Central memory CD8-positive, alpha-beta T cell (primary cell): ENCODE results near the gene SDCCAG8.

Source experiments
- ATAC-seq: fragments of 150-1000 bp; cut with Tn5 transposase; replicated peaks from 2 replicates; pipeline ENCODE4 v1.10.0; 2022; ENCODE audit warnings: mild to moderate bottlenecking, moderate FRiP score, moderate number of reproducible peaks; ENCODE audit not compliant: poor library complexity, severe bottlenecking; ENCODE audit errors: extremely low read depth
- DNase-seq, 2 donors: peaks; one replicate each; pipeline ENCODE4 v3.0.0; 2021; ENCODE audit warnings: low spot score in 2 of 2
- H3K27ac Mint-ChIP-seq: one replicate; pipeline ENCODE4 v1.8.0; 2022; ENCODE audit warnings: low read depth, mild to moderate bottlenecking, moderate library complexity, mixed read lengths
- H3K27me3 Mint-ChIP-seq: one replicate; pipeline ENCODE4 v1.8.0; 2022; ENCODE audit warnings: mixed read lengths
- H3K36me3 Mint-ChIP-seq: one replicate; pipeline ENCODE4 v1.8.0; 2022; ENCODE audit warnings: mild to moderate bottlenecking, moderate library complexity, mixed read lengths; ENCODE audit not compliant: insufficient read depth
- H3K4me1 Mint-ChIP-seq: one replicate; pipeline ENCODE4 v1.8.0; 2022; ENCODE audit warnings: mixed read lengths
- H3K4me3 Mint-ChIP-seq: one replicate; pipeline ENCODE4 v1.8.0; 2022; ENCODE audit warnings: mild to moderate bottlenecking, moderate library complexity, mixed read lengths
- H3K9me3 Mint-ChIP-seq: one replicate; pipeline ENCODE4 v1.8.0; 2022; ENCODE audit warnings: mixed read lengths

The SDCCAG8 gene

GRCh38 chr1:243431591-243431990 is 175.8 kb downstream of the SDCCAG8 start:
- ATAC-seq = no peak
- no peak overlapping the region for H3K27ac Mint-ChIP-seq
- H3K4me1 Mint-ChIP-seq = no peaks in the 10 kb centered on the region
- H3K36me3 Mint-ChIP-seq = peaks cover 3% of the 10 kb centered on the region
- no peaks in the 10 kb centered on the region for H3K27me3 Mint-ChIP-seq
- no peak overlapping the region for H3K4me3 Mint-ChIP-seq
- H3K9me3 Mint-ChIP-seq = no peaks in the 10 kb centered on the region
- DNase-seq = no peak

GRCh38 chr1:243432136-243432535 is 176.3 kb downstream of the SDCCAG8 start:
- no peak overlapping the region for H3K27ac Mint-ChIP-seq
- no peaks in the 10 kb centered on the region for H3K4me1 Mint-ChIP-seq
- no peaks in the 10 kb centered on the region for H3K9me3 Mint-ChIP-seq
- DNase-seq (no peak), ATAC-seq (no peak)
- peaks cover 3% of the 10 kb centered on the region for H3K36me3 Mint-ChIP-seq
- no peak overlapping the region for H3K4me3 Mint-ChIP-seq
- H3K27me3 Mint-ChIP-seq = no peaks in the 10 kb centered on the region

- Mint-ChIP-seq H3K27ac (no peak overlapping the region), H3K4me3 (no peak overlapping the region), H3K36me3 (peaks cover 3% of the 10 kb centered on the region), H3K27me3 (no peaks in the 10 kb centered on the region), H3K9me3 (no peaks in the 10 kb centered on the region), H3K4me1 (no peaks in the 10 kb centered on the region)
- ATAC-seq (no peak), DNase-seq (no peak)
Observed at GRCh38 chr1:243433737-243434370, 178.0 kb downstream of the SDCCAG8 start.

GRCh38 chr1:243434594-243434993 is 178.8 kb downstream of the SDCCAG8 start:
- H3K9me3 Mint-ChIP-seq = no peaks in the 10 kb centered on the region
- peaks cover 3% of the 10 kb centered on the region for H3K36me3 Mint-ChIP-seq
- no peaks in the 10 kb centered on the region for H3K4me1 Mint-ChIP-seq
- DNase-seq (no peak), ATAC-seq (no peak)
- H3K4me3 Mint-ChIP-seq = no peak overlapping the region
- no peaks in the 10 kb centered on the region for H3K27me3 Mint-ChIP-seq
- no peak overlapping the region for H3K27ac Mint-ChIP-seq

- peaks cover 3% of the 10 kb centered on the region for H3K36me3 Mint-ChIP-seq
Observed at GRCh38 chr1:243435836-243436235, 180.0 kb downstream of the SDCCAG8 start.

GRCh38 chr1:243438146-243438545 is 182.3 kb downstream of the SDCCAG8 start:
- no peak overlapping the region for H3K27ac Mint-ChIP-seq
- no peak overlapping the region for H3K4me3 Mint-ChIP-seq
- ATAC-seq (no peak), DNase-seq (no peak)
- no peaks in the 10 kb centered on the region for H3K9me3 Mint-ChIP-seq
- H3K27me3 Mint-ChIP-seq = no peaks in the 10 kb centered on the region
- no peaks in the 10 kb centered on the region for H3K36me3 Mint-ChIP-seq
- no peaks in the 10 kb centered on the region for H3K4me1 Mint-ChIP-seq

More at GRCh38 chr1:243435836-243436235, 180.0 kb downstream of the SDCCAG8 start:
- Mint-ChIP-seq H3K27ac (no peak overlapping the region), H3K4me1 (no peaks in the 10 kb centered on the region), H3K9me3 (no peaks in the 10 kb centered on the region), H3K4me3 (no peak overlapping the region), H3K27me3 (no peaks in the 10 kb centered on the region)
- ATAC-seq (no peak), DNase-seq (no peak)

GRCh38 chr1:243438815-243439214 is 183.0 kb downstream of the SDCCAG8 start:
- Mint-ChIP-seq H3K36me3 (no peaks in the 10 kb centered on the region), H3K27ac (no peak overlapping the region), H3K27me3 (no peaks in the 10 kb centered on the region), H3K4me1 (no peaks in the 10 kb centered on the region), H3K9me3 (no peaks in the 10 kb centered on the region), H3K4me3 (no peak overlapping the region)
- ATAC-seq (no peak), DNase-seq (no peak)

- ATAC-seq = no peak
- H3K9me3 Mint-ChIP-seq = no peaks in the 10 kb centered on the region
- no peak overlapping the region for H3K4me3 Mint-ChIP-seq
- no peaks in the 10 kb centered on the region for H3K36me3 Mint-ChIP-seq
- no peaks in the 10 kb centered on the region for H3K4me1 Mint-ChIP-seq
- no peak for DNase-seq
- H3K27me3 Mint-ChIP-seq = no peaks in the 10 kb centered on the region
- no peak overlapping the region for H3K27ac Mint-ChIP-seq
Observed at GRCh38 chr1:243440406-243440805, 184.6 kb downstream of the SDCCAG8 start.

GRCh38 chr1:243441601-243442000 is 185.8 kb downstream of the SDCCAG8 start:
- DNase-seq = no peak
- H3K27me3 Mint-ChIP-seq = no peaks in the 10 kb centered on the region
- ATAC-seq = no peak
- no peak overlapping the region for H3K27ac Mint-ChIP-seq
- H3K4me1 Mint-ChIP-seq = no peaks in the 10 kb centered on the region
- H3K36me3 Mint-ChIP-seq = peaks cover 2% of the 10 kb centered on the region
- no peaks in the 10 kb centered on the region for H3K9me3 Mint-ChIP-seq
- H3K4me3 Mint-ChIP-seq = no peak overlapping the region

- DNase-seq = no peak
Observed at GRCh38 chr1:243443557-243443956, 187.7 kb downstream of the SDCCAG8 start.

GRCh38 chr1:243447347-243447746 is 191.5 kb downstream of the SDCCAG8 start:
- H3K27me3 Mint-ChIP-seq = no peaks in the 10 kb centered on the region

More at GRCh38 chr1:243443557-243443956, 187.7 kb downstream of the SDCCAG8 start:
- Mint-ChIP-seq H3K27ac (no peak overlapping the region), H3K4me3 (no peak overlapping the region), H3K27me3 (no peaks in the 10 kb centered on the region), H3K36me3 (peaks cover 2% of the 10 kb centered on the region), H3K9me3 (no peaks in the 10 kb centered on the region), H3K4me1 (no peaks in the 10 kb centered on the region)
- ATAC-seq = no peak

GRCh38 chr1:243447844-243448243 is 192.0 kb downstream of the SDCCAG8 start:
- Mint-ChIP-seq H3K36me3 (peaks cover 2% of the 10 kb centered on the region), H3K27me3 (no peaks in the 10 kb centered on the region), H3K27ac (no peak overlapping the region), H3K4me1 (no peaks in the 10 kb centered on the region), H3K9me3 (no peaks in the 10 kb centered on the region), H3K4me3 (no peak overlapping the region)
- DNase-seq (no peak), ATAC-seq (no peak)

More at GRCh38 chr1:243447347-243447746, 191.5 kb downstream of the SDCCAG8 start:
- no peak for ATAC-seq
- Mint-ChIP-seq H3K4me3 (no peak overlapping the region), H3K27ac (no peak overlapping the region), H3K4me1 (no peaks in the 10 kb centered on the region), H3K9me3 (no peaks in the 10 kb centered on the region), H3K36me3 (peaks cover 2% of the 10 kb centered on the region)
- no peak for DNase-seq

GRCh38 chr1:243449373-243449772 is 193.5 kb downstream of the SDCCAG8 start:
- no peak for ATAC-seq
- Mint-ChIP-seq H3K4me3 (no peak overlapping the region), H3K36me3 (peaks cover 2% of the 10 kb centered on the region), H3K9me3 (no peaks in the 10 kb centered on the region), H3K27me3 (no peaks in the 10 kb centered on the region), H3K4me1 (no peaks in the 10 kb centered on the region), H3K27ac (no peak overlapping the region)
- no peak for DNase-seq
